ENCODE data around the gene ACTL8.
"Not testable (repeated sequence)": the region's sequence is repeated elsewhere in the genome, so short reads cannot be mapped to it uniquely, and the experiment has no call there.

The ACTL8 gene

GRCh38 chr1:17735348-17735747 lies 19.8 kb upstream of the ACTL8 start:
- no peak for DNase-seq (ENCODE audit: low read depth)

GRCh38 chr1:17735793-17736192 lies 19.3 kb upstream of the ACTL8 start:
- DNase-seq (ENCODE audit: low read depth) = no peak

DNA sequence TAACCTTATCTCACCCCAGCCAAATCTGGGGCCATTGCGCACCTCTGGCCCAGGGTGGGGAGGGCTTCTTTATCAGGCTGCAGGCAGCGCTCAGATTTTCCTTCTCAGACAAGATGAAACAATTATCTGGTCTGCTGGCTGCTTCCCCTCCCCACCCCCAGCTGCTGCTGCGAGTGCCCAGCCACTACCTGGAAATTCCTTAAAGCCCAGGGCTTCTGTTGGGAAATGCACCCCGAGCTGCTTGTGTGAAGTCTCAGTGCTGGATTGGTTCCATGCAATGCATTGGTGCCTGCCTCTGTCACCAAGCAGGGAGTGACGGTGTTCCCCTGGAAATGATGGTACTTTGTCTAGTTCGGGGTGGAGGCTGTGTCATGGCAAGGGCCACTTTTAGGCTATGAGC lies 18.5 kb upstream of the ACTL8 start:
- no peak for DNase-seq (ENCODE audit: low read depth)

GRCh38 chr1:17739050-17739449 lies 16.1 kb upstream of the ACTL8 start:
- no peak for DNase-seq (ENCODE audit: low read depth)

GRCh38 chr1:17741052-17741451 lies 14.1 kb upstream of the ACTL8 start:
- no peak for DNase-seq (ENCODE audit: low read depth)

DNA sequence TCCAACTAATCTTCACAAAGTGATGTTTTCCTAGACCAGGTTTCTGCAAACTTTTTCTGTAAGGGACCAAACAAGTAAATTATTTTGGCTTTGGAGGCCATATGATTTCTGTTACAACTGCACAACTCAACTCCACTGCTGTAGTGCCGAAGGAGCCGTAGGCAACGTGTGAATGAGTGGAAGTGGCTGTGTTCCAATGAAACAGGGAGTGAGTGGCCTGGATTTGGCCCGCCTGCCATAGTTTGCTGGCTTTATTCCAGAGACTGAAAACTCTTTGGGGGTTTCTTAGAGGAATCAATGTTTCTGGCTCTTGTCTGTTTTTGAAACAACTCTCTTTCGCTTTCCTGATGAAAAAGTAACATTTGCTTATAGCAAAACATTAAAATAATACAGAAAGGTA lies 12.6 kb upstream of the ACTL8 start:
- DNase-seq (ENCODE audit: low read depth) = no peak

- DNase-seq (ENCODE audit: low read depth) = no peak
These were observed 12.0 kb upstream of the ACTL8 start for GRCh38 chr1:17743008-17743647.

GRCh38 chr1:17743925-17744324 lies 11.2 kb upstream of the ACTL8 start:
- no peak for DNase-seq (ENCODE audit: low read depth)

- DNase-seq (ENCODE audit: low read depth) = no peak
These were observed 10.3 kb upstream of the ACTL8 start for GRCh38 chr1:17744666-17745478.

DNA sequence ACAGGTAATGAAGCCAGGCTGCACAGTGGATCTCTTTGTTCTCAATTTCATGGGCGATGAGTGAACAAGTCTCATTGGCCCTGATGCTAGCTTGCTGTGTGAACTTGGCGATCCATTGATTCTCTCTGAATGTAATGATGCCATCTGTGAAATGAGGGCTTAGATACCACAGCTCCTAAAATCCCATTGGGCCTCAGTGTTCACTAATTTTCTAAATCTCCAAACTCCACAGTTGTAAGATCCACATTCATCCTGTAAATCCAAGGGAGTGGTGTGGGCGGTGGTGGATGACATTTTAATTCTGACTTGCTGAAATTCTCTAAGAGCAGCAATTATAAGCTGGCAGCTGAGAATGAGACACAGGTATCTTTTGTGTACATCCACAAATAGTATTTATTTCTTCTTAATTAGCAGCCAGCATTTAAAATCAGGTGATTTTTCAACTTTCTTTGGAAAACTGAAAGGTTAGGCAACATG lies 9.6 kb upstream of the ACTL8 start:
- DNase-seq (ENCODE audit: low read depth) = no peak

- DNase-seq (ENCODE audit: low read depth) = not testable (repeated sequence)
These were observed 8.9 kb upstream of the ACTL8 start for GRCh38 chr1:17746281-17746680.

- DNase-seq (ENCODE audit: low read depth) = no peak
These were observed 8.2 kb upstream of the ACTL8 start for GRCh38 chr1:17746920-17747319.

DNA sequence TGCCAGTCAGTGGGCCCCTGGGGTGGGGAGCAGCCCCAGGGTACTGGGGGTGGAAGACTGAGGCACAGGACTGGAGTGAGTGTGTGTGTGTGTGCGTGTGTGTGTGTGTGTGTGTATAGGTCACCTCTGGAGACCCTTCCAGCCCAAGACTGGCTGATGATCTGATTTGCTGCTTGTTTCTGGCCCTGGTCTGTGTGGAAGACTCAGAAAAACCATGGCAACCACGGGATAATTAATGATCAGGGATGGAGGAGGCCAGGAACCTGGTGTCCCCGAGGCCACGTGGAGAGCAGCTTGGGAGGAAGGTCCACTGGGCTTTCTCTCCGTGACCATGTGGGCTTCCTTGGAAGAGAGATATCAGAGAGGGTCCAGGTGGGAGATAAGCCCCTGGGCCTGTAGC lies 4.8 kb upstream of the ACTL8 start:
- no peak for DNase-seq (ENCODE audit: low read depth)

GRCh38 chr1:17752356-17752755 lies 2.8 kb upstream of the ACTL8 start:
- DNase-seq (ENCODE audit: low read depth) = no peak

DNA sequence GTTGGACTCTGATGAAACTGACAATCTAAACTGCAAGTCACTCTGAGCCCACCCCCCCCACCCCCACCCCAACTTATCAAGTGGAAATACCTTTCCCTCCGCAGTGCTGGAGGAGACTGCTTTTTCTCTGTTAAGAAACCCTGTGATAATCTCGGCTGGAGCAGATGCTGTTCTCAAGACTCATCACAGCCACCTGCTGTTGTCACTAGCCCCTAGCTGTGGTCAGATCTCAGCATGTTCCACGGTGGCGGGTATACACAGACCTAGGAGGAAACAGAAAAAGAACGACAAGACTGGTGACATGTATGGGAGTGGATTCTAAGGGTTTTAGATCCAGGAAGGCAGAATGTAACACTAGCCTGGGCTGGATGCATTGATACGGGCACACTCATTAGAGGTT lies 2.3 kb downstream of the ACTL8 start:
- no peak for DNase-seq (ENCODE audit: low read depth)

- DNase-seq (ENCODE audit: low read depth) = no peak
These were observed 4.0 kb downstream of the ACTL8 start for GRCh38 chr1:17759114-17759513.

GRCh38 chr1:17762313-17762712 lies 7.2 kb downstream of the ACTL8 start:
- no peak for DNase-seq (ENCODE audit: low read depth)

GRCh38 chr1:17763417-17763816 lies 8.3 kb downstream of the ACTL8 start:
- no peak for DNase-seq (ENCODE audit: low read depth)

- DNase-seq (ENCODE audit: low read depth) = no peak
These were observed 8.9 kb downstream of the ACTL8 start for GRCh38 chr1:17763995-17764394.

GRCh38 chr1:17764591-17764990 lies 9.5 kb downstream of the ACTL8 start:
- no peak for DNase-seq (ENCODE audit: low read depth)

DNA sequence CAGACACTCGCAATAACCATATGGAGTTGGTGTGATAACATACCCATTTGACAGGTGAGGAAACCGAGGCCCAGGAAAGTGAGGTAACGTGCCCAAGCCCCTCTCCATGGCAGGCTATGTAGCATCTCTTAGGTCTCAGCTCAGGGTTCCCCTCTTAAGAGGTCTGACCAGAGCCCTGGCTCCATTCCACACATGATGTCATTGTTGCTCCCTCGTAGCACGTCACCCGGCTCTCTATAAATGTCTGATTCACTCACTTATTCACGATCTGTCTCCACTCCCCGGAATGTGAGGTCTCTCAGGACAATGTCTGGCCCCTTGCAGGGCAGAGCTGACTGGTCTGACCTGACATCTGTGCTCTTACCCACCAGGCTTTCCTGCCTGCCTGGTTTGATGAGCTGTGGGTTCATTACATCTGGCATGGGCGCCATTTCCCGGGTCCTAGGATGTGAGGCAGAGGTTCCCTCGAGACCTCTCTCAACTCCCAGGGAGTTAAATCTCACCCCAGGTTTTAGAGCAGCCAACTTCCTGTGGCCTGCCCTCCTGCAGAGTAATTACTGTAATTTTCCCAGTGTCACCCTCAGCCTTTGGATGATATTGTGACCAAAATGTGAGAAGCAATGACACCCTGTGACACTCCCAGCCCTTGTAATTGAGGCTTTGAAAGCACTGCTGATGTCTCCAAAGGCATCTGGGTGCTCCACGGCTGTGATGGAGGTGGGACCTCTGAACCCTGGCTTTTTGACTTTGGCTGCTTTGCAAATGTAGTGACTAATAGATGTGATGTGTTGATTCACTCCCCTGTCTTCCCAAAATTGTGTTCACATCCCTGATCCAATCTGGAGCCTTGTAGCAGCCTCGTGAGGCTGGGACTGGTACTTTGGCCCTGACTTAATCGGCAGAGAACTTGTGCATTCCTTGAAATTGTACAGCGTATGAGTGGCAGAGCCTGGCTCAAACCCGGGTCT lies 10.6 kb downstream of the ACTL8 start:
- DNase-seq (ENCODE audit: low read depth) = no peak

GRCh38 chr1:17768651-17769241 lies 13.6 kb downstream of the ACTL8 start:
- no peak for DNase-seq (ENCODE audit: low read depth)
